ENCODE results near the gene TMEM151B. TPM values are rescaled to one million over a fixed set of nuclear protein-coding genes. Genes with fewer than 3 reads are reported as not detected.

TMEM151B gene
- total and polyA plus RNA-seq, 2 of the 13 experiments (the other 11 are each of a cell fraction or from before 2014, with no cell fraction given), result not detected

GRCh38 chr6:44237021-44237812 lies 33.0 kb upstream of the TMEM151B start (continued):
- TF ChIP-seq CSRNP1 (CRISPR knock-in tag; IDR thresholded peaks at IDR 0.05) (no peak), ZNF75D (CRISPR knock-in tag; IDR thresholded peaks at IDR 0.05; ENCODE audit: borderline replicate concordance) (no peak), ZNF781 (CRISPR knock-in tag; IDR thresholded peaks at IDR 0.05; ENCODE audit: borderline replicate concordance, not compliant biosample characterization) (peak; percentile 74), U2AF1 (optimal IDR thresholded peaks at IDR 0.05; ENCODE audit: low read depth, low read length) (no peak), CEBPZ (IDR thresholded peaks at IDR 0.05; ENCODE audit: low read length) (no peak), HNRNPL (IDR thresholded peaks at IDR 0.05; ENCODE audit: low read depth, low read length) (peak; percentile 99), ATF5 (CRISPR knock-in tag; IDR thresholded peaks at IDR 0.05; ENCODE audit: low read depth) (0 out of 2 replicates have a peak, but pooled peaks have one; percentile 8), AHR (CRISPR knock-in tag; IDR thresholded peaks at IDR 0.05) (peak; percentile 46; the same call in 1 of the 2 replicates), RBM39 (IDR thresholded peaks at IDR 0.05; ENCODE audit: low read depth, low read length, poor library complexity, severe bottlenecking) (no peak), ZNF660 (CRISPR knock-in tag; IDR thresholded peaks at IDR 0.05; ENCODE audit: borderline replicate concordance, low read depth) (no peak), SAP130 (CRISPR knock-in tag; IDR thresholded peaks at IDR 0.05; ENCODE audit: low read depth) (peak; percentile 93), NFE2L1 (CRISPR knock-in tag; IDR thresholded peaks at IDR 0.05; ENCODE audit: borderline replicate concordance) (no peak), ZNF329 (CRISPR knock-in tag; IDR thresholded peaks at IDR 0.05; ENCODE audit: low read depth) (no peak), HNF1B (CRISPR knock-in tag; IDR thresholded peaks at IDR 0.05) (no peak; the same call in none of the 2 replicates), IKZF5 (CRISPR knock-in tag; IDR thresholded peaks at IDR 0.05) (peak; percentile 47), DNMT3B (CRISPR knock-in tag; conservative IDR thresholded peaks at IDR 0.05) (0 out of 2 replicates have a peak, but pooled peaks have one; percentile 22)

All from HepG2 (cell line).